ENCODE measurements around the gene ST6GALNAC4. TPM values are rescaled to one million over a fixed set of nuclear protein-coding genes. Genes with fewer than 3 reads are reported as not detected.

ST6GALNAC4 gene
- total RNA-seq, 1 experiment from 2014 or later, result 15.4 TPM

GRCh38 chr9:127940593-127940992 is 23.8 kb upstream of the ST6GALNAC4 start:
- H3K4me1 Mint-ChIP-seq, result peaks cover 29 to 54% of the 10 kb centered on the region in 2 experiments
- no peak overlapping the region for H3K18ac ChIP-seq (ENCODE audit: insufficient read length, low read depth, low read length)
- no peak overlapping the region for H3K14ac ChIP-seq (ENCODE audit: insufficient read depth, low read length)
- H2BK5ac ChIP-seq (ENCODE audit: insufficient read length, low read length), result no peak overlapping the region
- peaks cover 2% of the 10 kb centered on the region for H3K27me3 Mint-ChIP-seq (ENCODE audit: low read depth)
- no peak overlapping the region for H4K91ac ChIP-seq (ENCODE audit: insufficient read length, low read depth, low read length)
- no peak overlapping the region for H2BK15ac ChIP-seq (ENCODE audit: low read depth, low read length)
- peaks cover 7 to 45% (median 36%) of the 10 kb centered on the region in 3 experiments; a peak in 6 of 7 replicates for H3K36me3 Mint-ChIP-seq (ENCODE audit: insufficient read depth in 1 of 3, low read depth in 3 of 3)
- H3K27me3 ChIP-seq (ENCODE audit: insufficient read depth, low read length), result no peaks in the 10 kb centered on the region
- H3K4me1 ChIP-seq (ENCODE audit: insufficient read depth, low read length), result no peaks in the 10 kb centered on the region
- no peak overlapping the region for H2AFZ ChIP-seq (ENCODE audit: low read length)
- H3K9me3 Mint-ChIP-seq, result no peaks in the 10 kb centered on the region
- H3K23ac ChIP-seq (ENCODE audit: insufficient read length, low read depth, low read length), result no peak overlapping the region
- no peak overlapping the region for H3K4ac ChIP-seq (ENCODE audit: low read depth, low read length)
- H2BK120ac ChIP-seq (ENCODE audit: low read depth, low read length, poor library complexity, severe bottlenecking), result no peak overlapping the region
- H3T11ph ChIP-seq (ENCODE audit: low read length), result no peak overlapping the region
- no peak overlapping the region for H3K4me2 ChIP-seq (ENCODE audit: insufficient read depth, insufficient read length, low read length)
- TF ChIP-seq CTCF (conservative IDR thresholded peaks at IDR 0.05), result no peak
- H3K23me2 ChIP-seq (ENCODE audit: insufficient read length, low read depth, low read length, poor library complexity, severe bottlenecking), result peaks cover 6% of the 10 kb centered on the region
- H2BK12ac ChIP-seq (ENCODE audit: insufficient read length, low read depth, low read length), result no peak overlapping the region
- H4K8ac ChIP-seq (replicated peaks; ENCODE audit: insufficient read length, low read depth, low read length), result no peak overlapping the region
- DNase-seq, result no peak
- H3K9me3 ChIP-seq (ENCODE audit: control insufficient read depth, low read depth, low read length), result no peaks in the 10 kb centered on the region
- no peak overlapping the region for H4K5ac ChIP-seq (ENCODE audit: insufficient read length, low read depth, low read length)
- H3K79me1 ChIP-seq (ENCODE audit: insufficient read depth, low read depth, low read length, poor library complexity, severe bottlenecking), result peaks cover 10% of the 10 kb centered on the region
- no CpG with 5 or more reads among the region's 4 CpGs for WGBS (ENCODE audit: extremely low coverage, insufficient read length, low lambda C conversion rate)
- no peak overlapping the region for H3K27ac Mint-ChIP-seq
- H3K9ac ChIP-seq (ENCODE audit: extremely low read depth, insufficient read length, low read length), result no peak overlapping the region
- no peak overlapping the region for H2BK20ac ChIP-seq (ENCODE audit: low read depth, low read length, poor library complexity, severe bottlenecking)
- H3K4me3 Mint-ChIP-seq, result no peak overlapping the region
- no peaks in the 10 kb centered on the region for H4K20me1 ChIP-seq (ENCODE audit: control insufficient read depth, insufficient read depth, insufficient read length)
- H3K79me2 ChIP-seq (ENCODE audit: insufficient read depth, low read length), result no peaks in the 10 kb centered on the region
- H3K27ac ChIP-seq (ENCODE audit: insufficient read length, low read depth, low read length), result no peak overlapping the region
- H2AK5ac ChIP-seq (ENCODE audit: insufficient read length, low read length), result no peak overlapping the region
- H3K56ac ChIP-seq (ENCODE audit: insufficient read length, low read depth, low read length), result no peak overlapping the region

Measured in H9 (cell line).